ENCODE measurements around the gene FAM117B. TPM values are rescaled to one million over a fixed set of nuclear protein-coding genes. Genes with fewer than 3 reads are reported as not detected.

FAM117B gene
- total RNA-seq, 2 experiments from 2014 or later, result 46.8 to 50.4 TPM

- ChIA-PET POLR2A (no interaction called here), CTCF (no interaction called here)
- no peak for DNase-seq
- H3K36me3 ChIP-seq (ENCODE audit: insufficient read depth, low read length), result no peaks in the 10 kb centered on the region
- peaks cover 5 to 8% of the 10 kb centered on the region in 2 experiments for H3K9me3 ChIP-seq (ENCODE audit: control insufficient read depth in 1 of 2, insufficient read depth in 1 of 2, low read length in 2 of 2)
- no peak for TF ChIP-seq CTCF (IDR thresholded peaks at IDR 0.05)
- no peak for ATAC-seq (ENCODE audit: poor library complexity)
- Mint-ChIP-seq H3K4me3 (no peak overlapping the region), H3K27ac (no peak overlapping the region), H3K4me1 (ENCODE audit: low read depth) (no peaks in the 10 kb centered on the region), H3K36me3 (ENCODE audit: low read depth) (peaks cover 33% of the 10 kb centered on the region), H3K27me3 (no peaks in the 10 kb centered on the region), H3K9me3 (peaks cover 3% of the 10 kb centered on the region)
- H3K4me1 ChIP-seq (ENCODE audit: insufficient read depth, low read length), result no peaks in the 10 kb centered on the region
- H3K4me3 ChIP-seq (ENCODE audit: low read length), result no peak overlapping the region
- no peak overlapping the region for H3K27ac ChIP-seq (ENCODE audit: low read depth in 1 of 2, low read length in 2 of 2)
- H3K27me3 ChIP-seq (ENCODE audit: control insufficient read depth in 1 of 2, insufficient read depth in 2 of 2, low read length in 2 of 2), result no peaks in the 10 kb centered on the region
- intact Hi-C loops (cut with DNase I, micrococcal nuclease), result no loop called here
These were observed 178.6 kb downstream of the FAM117B start for GRCh38 chr2:202813387-202813786.

GRCh38 chr2:202814226-202814625 is 179.5 kb downstream of the FAM117B start:
- Mint-ChIP-seq H3K36me3 (ENCODE audit: low read depth) (peaks cover 25% of the 10 kb centered on the region), H3K4me3 (no peak overlapping the region), H3K27me3 (no peaks in the 10 kb centered on the region), H3K4me1 (ENCODE audit: low read depth) (no peaks in the 10 kb centered on the region), H3K9me3 (peaks cover 3% of the 10 kb centered on the region), H3K27ac (no peak overlapping the region)
- no peak for TF ChIP-seq CTCF (IDR thresholded peaks at IDR 0.05)
- Histone ChIP-seq H3K9me3 (ENCODE audit: control insufficient read depth in 1 of 2, insufficient read depth in 1 of 2, low read length in 2 of 2) (peaks cover 5 to 8% of the 10 kb centered on the region in 2 experiments), H3K4me1 (ENCODE audit: insufficient read depth, low read length) (no peaks in the 10 kb centered on the region), H3K27me3 (ENCODE audit: control insufficient read depth in 1 of 2, insufficient read depth in 2 of 2, low read length in 2 of 2) (no peaks in the 10 kb centered on the region), H3K36me3 (ENCODE audit: insufficient read depth, low read length) (no peaks in the 10 kb centered on the region), H3K27ac (ENCODE audit: low read depth in 1 of 2, low read length in 2 of 2) (no peak overlapping the region), H3K4me3 (ENCODE audit: low read length) (no peak overlapping the region)
- POLR2A ChIA-PET, result no interaction called here
- intact Hi-C loops (cut with DNase I, micrococcal nuclease), result no loop called here
- DNase-seq, result no peak
- CTCF ChIA-PET, result no interaction called here
- no peak for ATAC-seq (ENCODE audit: poor library complexity)

- CTCF ChIA-PET, result interaction anchor here (0.5 to 0.7 kb wide), 4 partner anchors 268 to 640 kb away, joined by 3 read pairs; no protein-coding TSS in a partner anchor
- no peak for DNase-seq
These were observed 181.0 kb downstream of the FAM117B start for GRCh38 chr2:202815548-202816360.

More at GRCh38 chr2:202815548-202816360, 181.0 kb downstream of the FAM117B start:
- intact Hi-C loops (cut with DNase I, micrococcal nuclease), result no loop called here
- H3K36me3 Mint-ChIP-seq (ENCODE audit: low read depth), result peaks cover 13% of the 10 kb centered on the region
- no peak overlapping the region for H3K4me3 Mint-ChIP-seq
- H3K4me1 Mint-ChIP-seq (ENCODE audit: low read depth), result no peaks in the 10 kb centered on the region
- Histone ChIP-seq H3K4me1 (ENCODE audit: insufficient read depth, low read length) (no peaks in the 10 kb centered on the region), H3K9me3 (ENCODE audit: control insufficient read depth in 1 of 2, insufficient read depth in 1 of 2, low read length in 2 of 2) (peaks cover 5 to 8% of the 10 kb centered on the region in 2 experiments), H3K27me3 (ENCODE audit: control insufficient read depth in 1 of 2, insufficient read depth in 2 of 2, low read length in 2 of 2) (no peaks in the 10 kb centered on the region), H3K4me3 (ENCODE audit: low read length) (no peak overlapping the region), H3K27ac (ENCODE audit: low read depth in 1 of 2, low read length in 2 of 2) (no peak overlapping the region), H3K36me3 (ENCODE audit: insufficient read depth, low read length) (no peaks in the 10 kb centered on the region)
- H3K27me3 Mint-ChIP-seq, result no peaks in the 10 kb centered on the region
- no peak overlapping the region for H3K27ac Mint-ChIP-seq
- H3K9me3 Mint-ChIP-seq, result peaks cover 3% of the 10 kb centered on the region
- ATAC-seq (ENCODE audit: poor library complexity), result no peak
- POLR2A ChIA-PET, result no interaction called here
- no peak for TF ChIP-seq CTCF (IDR thresholded peaks at IDR 0.05)
